Measurements from ENCODE around the gene TEX14.
"Not testable (repeated sequence)": the region's sequence is repeated elsewhere in the genome, so short reads cannot be mapped to it uniquely, and the experiment has no call there.

Gene TEX14

DNA sequence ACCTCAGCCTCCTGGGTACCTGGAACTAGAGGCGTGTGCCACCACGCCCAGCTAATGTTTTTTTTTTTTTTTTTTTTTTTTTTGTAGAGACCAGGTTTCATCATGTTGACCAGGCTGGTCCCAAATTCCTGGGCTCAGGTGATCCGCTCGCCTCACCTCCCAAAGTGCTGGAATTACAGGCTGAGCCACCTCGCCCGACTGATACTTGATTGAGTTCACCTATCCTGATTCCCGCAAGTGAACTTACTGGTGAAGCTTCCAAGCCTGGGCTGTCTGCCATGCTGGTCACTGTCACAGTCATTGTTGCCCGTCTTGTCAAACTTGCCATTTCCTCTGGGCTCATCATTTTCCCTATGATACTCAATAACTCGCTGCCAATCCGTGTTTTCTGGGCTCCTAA, 106.3 kb downstream of the TEX14 start:
- H3K4me1 ChIP-seq (ENCODE audit: control insufficient read depth, insufficient read depth, low read length, unreplicated experiment), result no peaks in the 10 kb centered on the region
- no peak overlapping the region for H2AFZ ChIP-seq (ENCODE audit: low read length, unreplicated experiment)
- no peaks in the 10 kb centered on the region for H3K36me3 ChIP-seq (ENCODE audit: insufficient read depth, low read length)
- no peak overlapping the region for H3K27ac ChIP-seq (ENCODE audit: low read depth, low read length)
- no peaks in the 10 kb centered on the region; the same call in 1 of the 2 replicates for H3K27me3 ChIP-seq (ENCODE audit: insufficient read depth, low read length)
- no peaks in the 10 kb centered on the region for H3K79me2 ChIP-seq (ENCODE audit: control insufficient read depth, insufficient read depth, low read length, unreplicated experiment)
- H3K4me3 ChIP-seq (ENCODE audit: low read depth, low read length), result no peak overlapping the region

- Histone ChIP-seq H3K79me2 (ENCODE audit: control insufficient read depth, insufficient read depth, low read length, unreplicated experiment) (no peaks in the 10 kb centered on the region), H3K4me3 (ENCODE audit: low read depth, low read length) (no peak overlapping the region), H3K27ac (ENCODE audit: low read depth, low read length) (no peak overlapping the region), H3K36me3 (ENCODE audit: insufficient read depth, low read length) (no peaks in the 10 kb centered on the region), H3K27me3 (ENCODE audit: insufficient read depth, low read length) (no peaks in the 10 kb centered on the region; the same call in 1 of the 2 replicates), H3K4me1 (ENCODE audit: control insufficient read depth, insufficient read depth, low read length, unreplicated experiment) (no peaks in the 10 kb centered on the region), H2AFZ (ENCODE audit: low read length, unreplicated experiment) (no peak overlapping the region)
Measured at GRCh38 chr17:58583486-58583885, 108.4 kb downstream of the TEX14 start.

DNA sequence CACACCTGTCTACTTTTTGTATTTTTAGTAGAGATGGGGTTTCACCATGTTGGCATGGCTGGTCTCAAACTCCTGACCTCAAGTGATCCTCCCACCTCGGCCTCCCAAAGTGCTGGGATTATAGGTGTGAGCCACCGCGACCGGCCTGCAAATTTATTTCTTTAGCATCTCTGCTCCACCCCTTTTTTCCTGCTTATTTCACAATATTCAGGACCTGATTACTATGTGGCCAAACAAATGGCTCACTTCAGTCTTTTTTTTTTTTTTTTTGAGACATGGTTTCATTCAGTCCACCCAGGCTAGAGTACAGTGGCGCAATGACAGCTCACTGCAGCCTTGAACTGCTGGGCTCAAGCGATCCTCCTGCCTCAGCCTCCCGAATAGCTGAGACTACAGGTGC, 109.1 kb downstream of the TEX14 start:
- H3K79me2 ChIP-seq (ENCODE audit: control insufficient read depth, insufficient read depth, low read length, unreplicated experiment); H3K36me3 ChIP-seq (ENCODE audit: insufficient read depth, low read length); H3K27ac ChIP-seq (ENCODE audit: low read depth, low read length); H2AFZ ChIP-seq (ENCODE audit: low read length, unreplicated experiment); H3K4me1 ChIP-seq (ENCODE audit: control insufficient read depth, insufficient read depth, low read length, unreplicated experiment); H3K4me3 ChIP-seq (ENCODE audit: low read depth, low read length); H3K27me3 ChIP-seq (ENCODE audit: insufficient read depth, low read length): not testable (repeated sequence)

DNA sequence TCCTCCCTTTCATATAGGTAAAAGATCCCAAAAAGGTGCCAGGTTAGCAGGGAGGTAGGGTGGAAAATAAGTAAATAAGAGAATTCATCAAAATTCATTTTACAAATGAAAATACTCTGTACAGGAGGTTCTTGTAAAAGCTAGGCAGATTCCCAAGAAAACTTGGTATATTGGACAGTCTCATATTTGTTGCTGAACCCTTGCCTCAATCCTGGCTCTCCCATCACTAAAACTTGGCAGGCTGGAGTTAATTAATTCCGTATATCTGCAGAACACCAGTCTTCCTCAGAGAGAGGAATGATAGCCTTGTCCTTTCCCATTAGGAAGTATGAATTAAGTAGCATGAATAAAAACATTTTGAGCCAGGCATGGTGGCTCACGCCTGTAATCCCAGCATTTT, 111.2 kb downstream of the TEX14 start:
- Histone ChIP-seq H3K4me3 (ENCODE audit: low read depth, low read length) (no peak overlapping the region), H3K27me3 (ENCODE audit: insufficient read depth, low read length) (no peaks in the 10 kb centered on the region; the same call in 1 of the 2 replicates), H2AFZ (ENCODE audit: low read length, unreplicated experiment) (no peak overlapping the region), H3K79me2 (ENCODE audit: control insufficient read depth, insufficient read depth, low read length, unreplicated experiment) (no peaks in the 10 kb centered on the region), H3K4me1 (ENCODE audit: control insufficient read depth, insufficient read depth, low read length, unreplicated experiment) (peaks cover 1% of the 10 kb centered on the region), H3K27ac (ENCODE audit: low read depth, low read length) (no peak overlapping the region), H3K36me3 (ENCODE audit: insufficient read depth, low read length) (no peaks in the 10 kb centered on the region)

DNA sequence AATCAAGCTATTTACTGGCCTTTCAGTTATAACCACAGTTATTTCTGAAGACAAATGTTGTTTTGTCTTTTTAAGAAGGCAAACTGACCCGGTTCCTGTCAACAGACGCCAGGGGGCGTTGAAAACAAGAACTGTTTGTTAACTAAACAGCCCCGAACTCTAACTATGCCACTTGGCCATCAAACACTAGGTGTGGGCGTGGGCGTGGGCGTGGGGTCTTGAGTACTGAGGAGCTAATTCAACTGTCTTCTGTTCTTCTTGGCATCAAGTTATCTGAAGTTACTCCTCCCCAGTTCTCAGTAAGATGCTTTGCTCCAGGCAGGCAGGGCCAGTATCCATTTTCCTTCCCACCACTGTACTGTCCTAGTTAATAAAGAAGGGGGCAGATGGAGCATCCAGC, 114.1 kb downstream of the TEX14 start:
- Histone ChIP-seq H3K27ac (ENCODE audit: low read depth, low read length) (no peak overlapping the region), H2AFZ (ENCODE audit: low read length, unreplicated experiment) (no peak overlapping the region), H3K79me2 (ENCODE audit: control insufficient read depth, insufficient read depth, low read length, unreplicated experiment) (no peaks in the 10 kb centered on the region), H3K4me3 (ENCODE audit: low read depth, low read length) (no peak overlapping the region), H3K4me1 (ENCODE audit: control insufficient read depth, insufficient read depth, low read length, unreplicated experiment) (peaks cover 4% of the 10 kb centered on the region), H3K36me3 (ENCODE audit: insufficient read depth, low read length) (no peaks in the 10 kb centered on the region), H3K27me3 (ENCODE audit: insufficient read depth, low read length) (no peaks in the 10 kb centered on the region; the same call in 1 of the 2 replicates)

DNA sequence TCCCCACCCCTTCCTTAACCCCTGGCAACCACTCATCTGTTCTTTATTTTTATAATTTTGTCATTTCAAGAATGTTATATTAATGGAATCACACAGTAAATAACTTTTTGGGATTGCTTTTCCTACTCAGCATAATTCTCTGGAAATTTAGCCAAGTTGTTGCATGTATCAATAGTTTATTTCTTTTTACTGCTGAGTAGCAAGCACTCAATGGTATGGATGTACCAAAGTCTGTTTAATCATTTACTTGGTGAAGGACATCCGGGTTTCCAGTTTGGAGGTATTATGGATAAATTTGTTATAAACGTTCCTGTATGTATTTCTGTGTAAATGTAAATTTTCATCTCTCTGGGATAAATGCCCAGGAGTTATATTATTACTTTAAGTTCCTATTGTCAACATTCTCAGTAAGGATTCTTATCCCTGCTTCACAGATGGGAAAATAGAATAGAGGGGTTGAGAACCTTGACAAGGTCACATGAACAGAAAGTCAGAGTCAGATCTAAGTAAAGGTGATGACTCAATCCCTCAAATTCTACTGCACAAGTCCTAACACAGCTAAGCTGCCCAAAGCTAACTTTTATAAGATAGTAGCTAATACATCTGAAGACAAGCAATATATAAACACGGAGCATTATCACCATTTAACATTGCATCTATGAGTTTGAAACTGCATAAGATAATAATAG, 115.0 kb downstream of the TEX14 start:
- Histone ChIP-seq H3K27ac (ENCODE audit: low read depth, low read length) (no peak overlapping the region), H3K79me2 (ENCODE audit: control insufficient read depth, insufficient read depth, low read length, unreplicated experiment) (no peaks in the 10 kb centered on the region), H3K4me1 (ENCODE audit: control insufficient read depth, insufficient read depth, low read length, unreplicated experiment) (peaks cover 4% of the 10 kb centered on the region), H3K27me3 (ENCODE audit: insufficient read depth, low read length) (no peaks in the 10 kb centered on the region; the same call in 1 of the 2 replicates), H3K36me3 (ENCODE audit: insufficient read depth, low read length) (no peaks in the 10 kb centered on the region), H2AFZ (ENCODE audit: low read length, unreplicated experiment) (peak overlapping the region; percentile 10), H3K4me3 (ENCODE audit: low read depth, low read length) (no peak overlapping the region)

DNA sequence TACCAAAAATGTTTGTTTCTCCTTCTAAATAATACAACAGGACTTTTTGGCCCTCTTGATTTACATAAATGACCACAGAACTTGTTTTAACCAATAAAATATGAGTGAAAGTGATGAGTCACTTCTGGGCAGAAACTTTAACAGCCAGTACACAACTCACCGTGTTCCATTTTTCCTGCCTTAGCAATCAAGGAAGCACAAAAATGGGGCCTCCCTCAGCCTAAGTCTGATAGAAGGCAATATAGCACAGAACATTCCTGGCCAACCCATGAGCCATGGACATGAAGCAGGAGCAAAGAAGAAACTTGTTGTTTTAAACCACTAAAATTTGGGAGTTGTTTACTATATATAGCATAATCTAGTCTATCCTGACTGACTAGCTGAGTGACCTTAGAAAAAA, 116.3 kb downstream of the TEX14 start:
- H3K27me3 ChIP-seq (ENCODE audit: insufficient read depth, low read length), result no peaks in the 10 kb centered on the region
- no peak overlapping the region for H3K4me3 ChIP-seq (ENCODE audit: low read depth, low read length)
- H2AFZ ChIP-seq (ENCODE audit: low read length, unreplicated experiment), result no peak overlapping the region
- no peaks in the 10 kb centered on the region for H3K79me2 ChIP-seq (ENCODE audit: control insufficient read depth, insufficient read depth, low read length, unreplicated experiment)
- H3K4me1 ChIP-seq (ENCODE audit: control insufficient read depth, insufficient read depth, low read length, unreplicated experiment), result peaks cover 4% of the 10 kb centered on the region
- no peaks in the 10 kb centered on the region for H3K36me3 ChIP-seq (ENCODE audit: insufficient read depth, low read length)
- no peak overlapping the region for H3K27ac ChIP-seq (ENCODE audit: low read depth, low read length)

- Histone ChIP-seq H3K4me3 (ENCODE audit: low read depth, low read length) (no peak overlapping the region), H3K27ac (ENCODE audit: low read depth, low read length) (no peak overlapping the region), H3K27me3 (ENCODE audit: insufficient read depth, low read length) (no peaks in the 10 kb centered on the region), H2AFZ (ENCODE audit: low read length, unreplicated experiment) (no peak overlapping the region), H3K36me3 (ENCODE audit: insufficient read depth, low read length) (no peaks in the 10 kb centered on the region), H3K4me1 (ENCODE audit: control insufficient read depth, insufficient read depth, low read length, unreplicated experiment) (peaks cover 4% of the 10 kb centered on the region), H3K79me2 (ENCODE audit: control insufficient read depth, insufficient read depth, low read length, unreplicated experiment) (no peaks in the 10 kb centered on the region)
Measured at GRCh38 chr17:58574025-58574424, 117.8 kb downstream of the TEX14 start.

GRCh38 chr17:58572846-58573245, 119.0 kb downstream of the TEX14 start:
- Histone ChIP-seq H3K27me3 (ENCODE audit: insufficient read depth, low read length) (no peaks in the 10 kb centered on the region), H2AFZ (ENCODE audit: low read length, unreplicated experiment) (no peak overlapping the region), H3K27ac (ENCODE audit: low read depth, low read length) (no peak overlapping the region), H3K36me3 (ENCODE audit: insufficient read depth, low read length) (no peaks in the 10 kb centered on the region), H3K4me3 (ENCODE audit: low read depth, low read length) (no peak overlapping the region), H3K79me2 (ENCODE audit: control insufficient read depth, insufficient read depth, low read length, unreplicated experiment) (no peaks in the 10 kb centered on the region), H3K4me1 (ENCODE audit: control insufficient read depth, insufficient read depth, low read length, unreplicated experiment) (peaks cover 4% of the 10 kb centered on the region)

DNA sequence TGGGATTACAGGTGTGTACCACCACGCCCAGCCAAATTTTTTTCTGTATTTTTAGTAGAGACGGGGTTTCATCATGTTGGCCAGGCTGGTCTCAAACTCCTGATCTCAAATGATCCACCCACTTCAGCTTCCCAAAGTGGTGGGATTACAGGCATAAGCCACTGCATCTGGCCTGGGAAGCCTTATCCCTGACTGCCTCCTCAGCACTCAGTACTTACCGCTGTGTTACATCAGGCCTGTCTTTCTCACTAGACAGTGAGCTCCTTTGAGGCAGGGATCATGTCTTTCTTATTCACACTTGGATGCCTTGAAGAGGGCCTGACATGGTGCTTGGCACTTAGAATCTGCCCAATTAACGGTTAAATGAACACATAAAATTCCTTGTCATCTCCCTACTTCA, 121.1 kb downstream of the TEX14 start:
- no peak overlapping the region for H2AFZ ChIP-seq (ENCODE audit: low read length, unreplicated experiment)
- peaks cover 4% of the 10 kb centered on the region for H3K4me1 ChIP-seq (ENCODE audit: control insufficient read depth, insufficient read depth, low read length, unreplicated experiment)

DNA sequence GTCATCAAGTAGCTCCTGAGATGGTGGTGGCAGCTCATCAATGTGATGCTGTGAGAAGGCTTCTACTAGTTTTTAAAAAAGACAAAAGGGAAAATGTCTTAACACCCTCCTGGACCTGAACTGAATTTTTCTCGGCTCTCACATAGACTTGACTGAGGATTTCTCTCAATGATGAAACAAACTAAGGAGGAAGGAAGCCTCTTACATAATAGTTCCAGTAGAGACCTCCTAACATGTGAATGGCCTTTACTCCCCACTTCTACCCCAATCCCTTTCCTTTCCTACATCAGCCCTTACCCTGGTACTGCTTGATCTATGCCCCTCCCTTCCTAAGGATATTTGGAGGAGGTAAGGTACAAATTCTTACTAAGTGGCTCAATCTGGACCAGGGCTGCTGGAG, 122.6 kb downstream of the TEX14 start:
- Histone ChIP-seq H3K27me3 (ENCODE audit: insufficient read depth, low read length) (0 out of 2 replicates have a peak, but pooled peaks cover 4% of the 10 kb centered on the region), H3K4me3 (ENCODE audit: low read depth, low read length) (no peak overlapping the region), H2AFZ (ENCODE audit: low read length, unreplicated experiment) (no peak overlapping the region), H3K79me2 (ENCODE audit: control insufficient read depth, insufficient read depth, low read length, unreplicated experiment) (no peaks in the 10 kb centered on the region), H3K36me3 (ENCODE audit: insufficient read depth, low read length) (no peaks in the 10 kb centered on the region), H3K4me1 (ENCODE audit: control insufficient read depth, insufficient read depth, low read length, unreplicated experiment) (no peaks in the 10 kb centered on the region), H3K27ac (ENCODE audit: low read depth, low read length) (no peak overlapping the region)

More for the DNA sequence above, 121.1 kb downstream of the TEX14 start:
- H3K27ac ChIP-seq (ENCODE audit: low read depth, low read length), result no peak overlapping the region
- no peak overlapping the region for H3K4me3 ChIP-seq (ENCODE audit: low read depth, low read length)
- no peaks in the 10 kb centered on the region for H3K79me2 ChIP-seq (ENCODE audit: control insufficient read depth, insufficient read depth, low read length, unreplicated experiment)
- H3K27me3 ChIP-seq (ENCODE audit: insufficient read depth, low read length), result 0 out of 2 replicates have a peak, but pooled peaks cover 3% of the 10 kb centered on the region
- no peaks in the 10 kb centered on the region for H3K36me3 ChIP-seq (ENCODE audit: insufficient read depth, low read length)
